Spleen (tissue), 11 donors: ENCODE measurements around the gene SNAP47. TPM values are rescaled to one million over a fixed set of nuclear protein-coding genes. Genes with fewer than 3 reads are reported as not detected.

Experiments
- DNase-seq: peaks from one replicate; pipeline ENCODE4 v3.0.0-alpha.2; 2020
- H3K27ac ChIP-seq, 8 donors: fragments of 200-600 bp; sonication (generic) in 7 of 8; 1 replicate in 4 of 8; 2 replicates in 4 of 8; pipeline versions ENCODE4 v1.5.0 to v1.8.0; 2016 to 2021; ENCODE audit warnings: inconsistent platforms in 4 of 8, mild to moderate bottlenecking in 4 of 8, moderate library complexity in 1 of 8
- H3K27me3 ChIP-seq, 7 donors: fragments of 200-600 bp; sonication (generic) in 6 of 7; replicated peaks in 1 of 7; 1 replicate in 4 of 7; 2 replicates in 3 of 7; pipeline versions ENCODE4 v1.5.0 to v1.8.0; 2016 to 2021; ENCODE audit warnings: inconsistent platforms in 3 of 7, mild to moderate bottlenecking in 1 of 7
- H3K36me3 ChIP-seq, 6 donors: fragments of 200-600 bp; sonication (generic) in 5 of 6; 1 replicate in 4 of 6; 2 replicates in 2 of 6; pipeline versions ENCODE4 v1.5.0 to v1.8.0; 2016 to 2021; ENCODE audit warnings: inconsistent platforms in 2 of 6
- H3K4me1 ChIP-seq, 6 donors: fragments of 200-600 bp; sonication (generic) in 5 of 6; 1 replicate in 3 of 6; 2 replicates in 3 of 6; pipeline versions ENCODE4 v1.5.0 to v1.8.0; 2016 to 2021; ENCODE audit warnings: inconsistent platforms in 3 of 6
- H3K4me3 ChIP-seq, 8 donors: fragments of 200-600 bp; sonication (generic) in 7 of 8; 1 replicate in 4 of 8; 2 replicates in 4 of 8; pipeline versions ENCODE4 v1.5.0 to v1.8.0; 2016 to 2021; ENCODE audit warnings: inconsistent platforms in 4 of 8, mild to moderate bottlenecking in 4 of 8, moderate library complexity in 2 of 8
- H3K9me3 ChIP-seq, 8 donors: fragments of 200-600 bp; sonication (generic) in 7 of 8; 1 replicate in 4 of 8; 2 replicates in 4 of 8; pipeline versions ENCODE4 v1.5.0 to v1.8.0; 2016 to 2021; ENCODE audit warnings: inconsistent platforms in 4 of 8
- POLR2A ChIP-seq, 3 donors: fragments of 450-650 bp; IDR thresholded peaks; one replicate each; pipeline ENCODE4 v1.5.1; 2017; ENCODE audit warnings: antibody characterized with exemption in 3 of 3, mild to moderate bottlenecking in 1 of 3
- POLR2AphosphoS5 ChIP-seq, 3 donors: sonication (generic); formaldehyde crosslinking; IDR thresholded peaks; one replicate each; pipeline ENCODE4 v1.5.1; 2017; ENCODE audit warnings: antibody characterized with exemption in 3 of 3
- WGBS, 5 donors: extraction: QIAGEN DNeasy Blood & Tissue Kit in 3 of 5; methylation state at CpG; one replicate each; pipeline versions ENCODE4 v1.1.5 to v1.1.7; 2013 to 2018; 5-methylcytosine and 5-hydroxymethylcytosine counted together
- intact Hi-C: fragments of 100-400 bp; cut with DNase I; formaldehyde crosslinking; loops from one replicate; pipeline ENCODE4 v1.15.0; 2023; ENCODE audit warnings: low total_unique reads
- polyA plus RNA-seq, 3 donors: library from polyadenylated mRNA; stranded (reverse); fragments of 200-250 nt; gene quantifications; one replicate each; pipeline ENCODE4 v1.2.1, GENCODE V29; 2013
- total RNA-seq, 7 donors: library from RNA; depleted of rRNA in 3 of 7; stranded (reverse); fragments of >200 nt in 3 of 7; fragmentation: NEBNext Ultra II Directional in 4 of 7; extraction: Animal tissue kit (Norgen Biotek cat#: 25700) in 4 of 7; gene quantifications; one replicate each; pipeline versions ENCODE4 v1.1.0 to v1.2.1, GENCODE V29; 2016 to 2021
- TF ChIP-seq, protein P1 (sequence below), 11 experiments: fragments of 200-600 bp in 7 of 11; fragments of 450-650 bp in 4 of 11; sonication (generic) in 4 of 11; IDR thresholded peaks in 8 of 11; conservative IDR thresholded peaks in 3 of 11; 1 replicate in 7 of 11; 2 replicates in 4 of 11; pipeline versions ENCODE4 v1.4.0 to v1.8.0; 2016 to 2021; ENCODE audit warnings: antibody characterized with exemption in 11 of 11, inconsistent platforms in 4 of 11, mild to moderate bottlenecking in 1 of 11
- donor health status: healthy with polysubstance abuse.
- donor health status: DM: no; HTN: no; CAD: no; lungs with moderate emphysema.
- donor health status: DM: no; HTN: no; CAD: no.
- donor health status: Bipolar disorder and iron deficiency.
- donor health status: healthy.
- donor health status: DM: no; HTN: no; CAD: no.
- donor health status: DM: yes; HTN: yes; CAD: no.

The SNAP47 gene
- total and polyA plus RNA-seq, 10 donors: 10.0 to 42.7 (median 22.1) TPM

DNA sequence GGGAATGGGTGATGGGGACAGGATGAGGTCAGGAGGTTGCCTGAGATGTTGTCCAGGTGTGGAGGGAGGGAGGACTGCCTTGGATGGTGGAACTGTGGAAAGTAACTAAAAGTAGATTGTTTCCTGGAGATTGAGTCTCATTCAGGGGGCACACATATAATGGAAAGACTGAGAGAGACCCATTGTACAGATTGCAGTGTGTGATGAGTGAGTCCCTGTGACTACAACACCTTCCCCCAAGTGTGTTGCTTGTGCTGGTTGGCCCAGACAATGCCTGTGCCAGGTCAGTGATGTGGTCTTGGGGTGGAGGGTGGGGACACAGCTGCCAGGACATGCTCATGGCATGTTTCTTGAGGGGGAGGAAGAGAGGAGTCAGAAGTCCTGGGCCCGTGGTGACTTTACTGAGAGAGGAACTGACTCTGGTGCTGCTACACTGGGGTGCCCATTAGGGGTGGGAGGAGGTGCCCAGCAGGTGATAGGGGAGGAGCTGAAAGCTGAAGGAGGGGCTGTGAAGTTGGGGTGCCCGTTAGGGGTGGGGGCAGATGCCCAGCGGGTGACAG is 5.2 kb downstream of the SNAP47 start:
- DNase-seq: no peak
- H3K36me3 ChIP-seq: peaks cover 0 to 15% (median 0%) of the 10 kb centered on the region in 6 donors
- H3K4me3 ChIP-seq: no peak overlapping the region
- TF ChIP-seq, protein P1, sequence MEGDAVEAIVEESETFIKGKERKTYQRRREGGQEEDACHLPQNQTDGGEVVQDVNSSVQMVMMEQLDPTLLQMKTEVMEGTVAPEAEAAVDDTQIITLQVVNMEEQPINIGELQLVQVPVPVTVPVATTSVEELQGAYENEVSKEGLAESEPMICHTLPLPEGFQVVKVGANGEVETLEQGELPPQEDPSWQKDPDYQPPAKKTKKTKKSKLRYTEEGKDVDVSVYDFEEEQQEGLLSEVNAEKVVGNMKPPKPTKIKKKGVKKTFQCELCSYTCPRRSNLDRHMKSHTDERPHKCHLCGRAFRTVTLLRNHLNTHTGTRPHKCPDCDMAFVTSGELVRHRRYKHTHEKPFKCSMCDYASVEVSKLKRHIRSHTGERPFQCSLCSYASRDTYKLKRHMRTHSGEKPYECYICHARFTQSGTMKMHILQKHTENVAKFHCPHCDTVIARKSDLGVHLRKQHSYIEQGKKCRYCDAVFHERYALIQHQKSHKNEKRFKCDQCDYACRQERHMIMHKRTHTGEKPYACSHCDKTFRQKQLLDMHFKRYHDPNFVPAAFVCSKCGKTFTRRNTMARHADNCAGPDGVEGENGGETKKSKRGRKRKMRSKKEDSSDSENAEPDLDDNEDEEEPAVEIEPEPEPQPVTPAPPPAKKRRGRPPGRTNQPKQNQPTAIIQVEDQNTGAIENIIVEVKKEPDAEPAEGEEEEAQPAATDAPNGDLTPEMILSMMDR (IDR thresholded peaks at IDR 0.05 in 8 of 11, conservative IDR thresholded peaks at IDR 0.05 in 3 of 11): no peak
- TF ChIP-seq POLR2A (IDR thresholded peaks at IDR 0.05): no peak
- TF ChIP-seq POLR2AphosphoS5 (IDR thresholded peaks at IDR 0.05): no peak
- intact Hi-C loops: no loop called here
- WGBS, 5 donors: 70 to 90% (median 77%) methylated on average over 3 of the region's 3 CpGs
- no peak overlapping the region for H3K27ac ChIP-seq
- no peaks in the 10 kb centered on the region for H3K9me3 ChIP-seq
- H3K4me1 ChIP-seq: peaks cover 7 to 58% (median 19%) of the 10 kb centered on the region in 6 donors
- H3K27me3 ChIP-seq: no peaks in the 10 kb centered on the region

DNA sequence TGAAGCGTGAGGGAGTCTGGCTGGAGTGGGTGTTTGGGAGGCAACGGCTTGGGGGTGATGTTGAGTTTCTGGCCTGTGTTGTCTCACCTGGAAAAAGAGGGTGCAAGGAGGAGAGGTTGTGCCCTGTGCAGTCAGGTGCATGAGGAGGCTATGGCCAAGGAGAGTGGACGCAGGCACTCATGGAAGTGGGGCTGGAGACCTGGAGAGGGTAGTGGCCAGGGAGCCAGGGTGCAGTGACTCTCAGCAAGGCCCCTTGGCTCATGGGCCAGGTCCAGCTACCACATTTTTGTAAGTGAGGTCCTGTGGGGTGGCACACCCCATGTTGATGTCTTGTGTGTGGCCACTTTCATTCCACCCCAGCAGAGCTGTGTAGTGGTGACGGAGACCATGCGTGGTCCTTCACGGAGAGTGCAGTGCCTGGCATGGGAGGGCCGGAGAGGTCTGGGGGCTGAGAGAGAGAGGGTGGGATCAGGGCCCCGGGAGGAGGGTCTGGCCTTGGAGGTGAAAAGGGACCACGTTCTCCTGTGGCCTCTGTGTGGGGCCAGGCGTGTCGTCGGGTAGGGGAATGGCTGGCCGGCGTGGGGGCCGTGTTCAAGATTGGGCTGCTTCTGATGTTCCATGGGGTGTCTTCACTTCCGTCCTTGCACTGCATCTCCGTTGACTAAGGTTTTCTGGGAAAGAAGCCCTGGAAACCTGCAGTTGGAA is 6.1 kb downstream of the SNAP47 start:
- Histone ChIP-seq H3K27ac (no peak overlapping the region), H3K27me3 (no peaks in the 10 kb centered on the region), H3K9me3 (no peaks in the 10 kb centered on the region), H3K36me3 (peaks cover 0 to 18% (median 0%) of the 10 kb centered on the region in 6 donors), H3K4me3 (no peak overlapping the region), H3K4me1 (peaks cover 1 to 50% (median 11%) of the 10 kb centered on the region in 6 donors)
- no peak for DNase-seq
- 84 to 94% (median 93%) methylated on average over 16 to 17 of the region's 17 CpGs for WGBS, 5 donors
- TF ChIP-seq POLR2A (IDR thresholded peaks at IDR 0.05): no peak
- TF ChIP-seq POLR2AphosphoS5 (IDR thresholded peaks at IDR 0.05): no peak
- TF ChIP-seq, protein P1 (IDR thresholded peaks at IDR 0.05 in 8 of 11, conservative IDR thresholded peaks at IDR 0.05 in 3 of 11): no peak
- intact Hi-C loops: no loop called here

DNA sequence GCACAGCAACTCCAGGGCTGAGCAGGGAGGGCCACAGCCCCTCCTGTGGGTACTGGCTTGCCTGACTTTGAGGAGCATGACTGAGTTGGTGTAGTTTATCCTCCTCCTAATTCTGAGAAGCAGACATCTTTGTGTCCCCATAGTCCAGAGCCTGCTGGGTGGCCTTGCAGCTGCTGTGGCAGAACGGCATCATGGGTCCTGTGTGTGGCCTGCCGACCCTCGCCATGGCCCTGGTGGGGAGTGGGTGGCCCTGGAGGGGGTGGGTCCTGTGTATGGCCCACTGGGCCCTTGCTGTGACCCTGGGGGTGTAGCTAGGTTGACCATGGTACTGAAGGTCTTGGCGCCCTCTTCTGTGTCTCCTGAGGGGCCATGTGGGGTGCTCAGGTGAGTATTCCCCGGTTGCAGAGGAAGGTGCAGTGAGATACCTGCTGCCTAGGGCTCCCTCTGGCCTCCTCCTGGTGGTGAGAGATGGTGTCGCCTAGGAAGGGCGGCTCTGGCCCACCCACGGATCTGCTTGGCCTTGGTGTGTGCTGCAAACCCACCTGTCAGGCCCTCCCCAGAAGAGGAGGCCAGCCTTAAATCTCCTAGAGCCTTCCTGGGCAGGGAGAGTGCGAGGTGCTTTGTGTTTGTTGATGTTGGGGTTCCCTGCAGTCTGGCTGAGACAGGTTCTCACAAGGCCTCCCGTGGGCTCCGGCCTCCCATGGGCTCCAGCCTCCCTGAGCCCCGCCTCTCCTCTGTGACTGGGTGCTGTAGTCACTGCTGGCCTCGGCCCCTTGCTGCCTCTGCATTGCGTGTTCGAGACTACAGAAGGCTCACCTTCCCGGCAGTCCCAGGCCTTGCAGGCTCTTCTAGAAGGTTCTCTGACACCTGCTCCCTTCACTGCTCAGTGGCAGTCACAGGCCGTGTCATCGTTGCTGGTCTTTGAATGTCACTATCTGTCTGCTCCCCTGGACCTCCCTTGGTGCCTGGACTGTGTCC is 7.8 kb downstream of the SNAP47 start:
- 89 to 95% (median 94%) methylated on average over 12 to 18 of the region's 18 CpGs for WGBS, 5 donors
- no peak for DNase-seq
- no peak for TF ChIP-seq POLR2A (IDR thresholded peaks at IDR 0.05)
- no peak for TF ChIP-seq POLR2AphosphoS5 (IDR thresholded peaks at IDR 0.05)
- TF ChIP-seq, protein P1 (IDR thresholded peaks at IDR 0.05 in 8 of 11, conservative IDR thresholded peaks at IDR 0.05 in 3 of 11): no peak
- intact Hi-C loops: no loop called here
- H3K27me3 ChIP-seq: no peaks in the 10 kb centered on the region
- peaks cover 0 to 35% (median 8%) of the 10 kb centered on the region in 6 donors for H3K36me3 ChIP-seq
- H3K4me1 ChIP-seq: peaks cover 0 to 43% (median 2%) of the 10 kb centered on the region in 6 donors
- no peak overlapping the region for H3K4me3 ChIP-seq
- no peaks in the 10 kb centered on the region for H3K9me3 ChIP-seq
- H3K27ac ChIP-seq: no peak overlapping the region
